Choroid plexus epithelial cell (primary cell): ENCODE results near the gene DGKD.
A peak's percentile ranks its signal among the peaks of the same experiment; 100 is the strongest.

Experiments
- DNase-seq: peaks from one replicate; pipeline ENCODE4 v3.0.0-alpha.2; 2010; ENCODE audit warnings: low read depth
- H3K4me3 ChIP-seq: 2 replicates; pipeline ENCODE4 v1.5.1; 2011; ENCODE audit warnings: low read depth, mild to moderate bottlenecking, control low read depth, low read length, moderate library complexity
- TF ChIP-seq, protein P1 (sequence below): conservative IDR thresholded peaks from 2 replicates; pipeline ENCODE4 v1.5.1; 2011; ENCODE audit warnings: low read depth, mild to moderate bottlenecking, control low read depth, inconsistent platforms, low read length, moderate library complexity

Gene DGKD

GRCh38 chr2:233353101-233353768 lies 1.1 kb upstream of the DGKD start:
- TF ChIP-seq, protein P1, sequence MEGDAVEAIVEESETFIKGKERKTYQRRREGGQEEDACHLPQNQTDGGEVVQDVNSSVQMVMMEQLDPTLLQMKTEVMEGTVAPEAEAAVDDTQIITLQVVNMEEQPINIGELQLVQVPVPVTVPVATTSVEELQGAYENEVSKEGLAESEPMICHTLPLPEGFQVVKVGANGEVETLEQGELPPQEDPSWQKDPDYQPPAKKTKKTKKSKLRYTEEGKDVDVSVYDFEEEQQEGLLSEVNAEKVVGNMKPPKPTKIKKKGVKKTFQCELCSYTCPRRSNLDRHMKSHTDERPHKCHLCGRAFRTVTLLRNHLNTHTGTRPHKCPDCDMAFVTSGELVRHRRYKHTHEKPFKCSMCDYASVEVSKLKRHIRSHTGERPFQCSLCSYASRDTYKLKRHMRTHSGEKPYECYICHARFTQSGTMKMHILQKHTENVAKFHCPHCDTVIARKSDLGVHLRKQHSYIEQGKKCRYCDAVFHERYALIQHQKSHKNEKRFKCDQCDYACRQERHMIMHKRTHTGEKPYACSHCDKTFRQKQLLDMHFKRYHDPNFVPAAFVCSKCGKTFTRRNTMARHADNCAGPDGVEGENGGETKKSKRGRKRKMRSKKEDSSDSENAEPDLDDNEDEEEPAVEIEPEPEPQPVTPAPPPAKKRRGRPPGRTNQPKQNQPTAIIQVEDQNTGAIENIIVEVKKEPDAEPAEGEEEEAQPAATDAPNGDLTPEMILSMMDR = no peak
- peak overlapping the region; percentile 58 for H3K4me3 ChIP-seq
- no peak for DNase-seq

GRCh38 chr2:233354500-233354924 lies 218 bp downstream of the DGKD start:
- peak overlapping the region; percentile 72 for H3K4me3 ChIP-seq
- no peak for DNase-seq
- TF ChIP-seq, protein P1 = no peak

DNA sequence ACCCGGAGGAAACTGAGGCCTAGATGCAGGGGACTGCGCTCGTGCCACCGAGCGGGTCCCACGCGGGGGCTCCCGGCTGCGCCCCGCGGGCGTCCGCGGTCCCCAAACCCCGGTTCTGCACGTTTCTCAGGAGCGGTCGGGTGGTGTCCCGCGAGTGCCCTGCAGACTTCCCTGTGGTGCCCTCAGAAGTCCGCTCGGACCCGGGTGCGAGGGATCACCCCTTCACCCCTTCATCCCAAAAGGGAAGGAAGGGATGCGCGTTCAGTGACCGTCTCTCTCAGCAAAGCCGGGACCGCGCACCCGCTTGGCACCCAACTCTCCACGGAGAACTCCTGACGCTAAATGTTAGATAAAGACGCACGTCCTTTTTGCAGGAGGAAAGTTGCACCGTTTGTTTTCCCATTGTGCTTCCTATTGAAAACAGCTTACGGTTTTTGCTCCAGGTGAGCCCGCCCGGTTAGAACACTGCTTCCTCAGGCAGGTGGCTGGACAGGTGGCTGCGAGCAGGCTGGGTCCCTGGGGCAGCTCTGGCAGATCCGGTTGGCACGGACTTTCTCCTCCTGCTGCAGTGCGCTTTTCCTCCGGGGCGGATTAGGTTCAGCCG lies 779 bp downstream of the DGKD start:
- TF ChIP-seq, protein P1 = no peak
- DNase-seq = peak; percentile 22
- H3K4me3 ChIP-seq = peak overlapping the region; percentile 72

DNA sequence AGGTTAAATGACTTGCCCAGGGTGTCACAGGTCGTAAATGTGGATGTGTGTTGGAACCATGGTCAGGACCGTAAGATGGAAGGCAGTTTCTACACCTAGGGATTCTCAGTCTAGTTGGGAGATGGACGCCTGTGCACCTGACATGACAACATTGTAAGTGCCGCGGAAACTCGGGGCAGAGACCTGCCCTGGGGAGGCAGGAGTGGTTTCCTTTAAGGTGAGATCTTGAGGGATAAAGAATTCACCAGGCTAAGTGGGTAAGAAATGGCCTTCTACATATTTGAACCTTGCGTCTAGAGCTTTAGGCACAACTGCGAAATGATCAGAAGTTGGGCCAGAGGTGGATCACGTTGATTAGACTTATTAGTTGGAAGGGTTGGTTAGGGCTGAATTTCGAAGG lies 1.6 kb downstream of the DGKD start:
- DNase-seq = no peak
- TF ChIP-seq, protein P1 = no peak
- no peak overlapping the region for H3K4me3 ChIP-seq

DNA sequence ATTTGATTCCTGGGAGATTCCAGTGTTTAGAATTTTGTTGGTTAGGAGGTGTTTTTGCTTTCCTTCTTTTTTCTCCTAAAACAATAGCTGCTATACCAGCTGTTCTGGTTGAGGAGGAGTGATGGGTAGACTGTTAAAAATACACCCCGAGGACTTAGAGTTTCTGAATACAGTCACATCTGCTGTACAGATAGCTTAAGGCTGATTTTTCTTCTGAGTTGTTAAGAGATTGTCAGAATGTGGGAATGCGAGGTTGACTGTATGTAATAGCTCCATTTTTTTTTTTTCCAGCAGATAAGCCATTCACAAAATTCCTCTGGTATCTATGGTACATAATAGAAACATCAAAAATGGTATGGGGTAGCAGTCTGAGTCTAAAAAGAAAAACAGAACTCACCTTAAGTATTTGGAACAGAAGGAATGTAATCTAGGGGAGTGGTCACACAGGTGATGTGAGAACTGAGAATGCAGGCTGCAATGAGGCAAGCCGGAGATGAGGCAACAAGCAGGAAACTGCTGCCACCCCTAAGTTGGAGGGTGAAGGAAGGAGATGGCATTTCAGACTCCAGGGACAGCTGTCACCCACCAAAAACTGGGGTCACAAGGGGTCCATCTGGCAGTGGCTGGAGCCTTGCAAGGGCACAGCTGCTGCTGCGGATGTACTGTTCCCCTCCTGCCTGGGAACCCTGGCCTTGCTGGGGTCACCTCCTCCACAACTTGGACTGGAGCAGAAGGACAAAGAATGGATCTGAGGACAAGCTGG lies 2.4 kb downstream of the DGKD start:
- no peak overlapping the region for H3K4me3 ChIP-seq
- TF ChIP-seq, protein P1 = no peak
- DNase-seq = no peak

GRCh38 chr2:233358335-233358734 lies 4.0 kb downstream of the DGKD start:
- H3K4me3 ChIP-seq = no peak overlapping the region
- no peak for DNase-seq
- TF ChIP-seq, protein P1 = no peak
